Memory B cell (primary cell): ENCODE data around the gene TBCK.

ENCODE experiments used
- ATAC-seq: fragments of 150-1000 bp; cut with Tn5 transposase; 2 replicates; pipeline ENCODE4 v1.10.0; 2021; ENCODE audit warnings: low read depth, mild to moderate bottlenecking, moderate library complexity
- DNase-seq, 2 donors: peaks; one replicate each; pipeline ENCODE4 v3.0.0; 2022; ENCODE audit warnings: low spot score in 2 of 2
- H3K27ac Mint-ChIP-seq: one replicate; pipeline ENCODE4 v1.8.0; 2022; ENCODE audit warnings: mild to moderate bottlenecking, moderate library complexity, mixed read lengths
- H3K27me3 Mint-ChIP-seq: one replicate; pipeline ENCODE4 v1.8.0; 2022; ENCODE audit warnings: mixed read lengths
- H3K36me3 Mint-ChIP-seq: one replicate; pipeline ENCODE4 v1.8.0; 2022; ENCODE audit warnings: mild to moderate bottlenecking, mixed read lengths
- H3K4me1 Mint-ChIP-seq: one replicate; pipeline ENCODE4 v1.8.0; 2022; ENCODE audit warnings: mixed read lengths
- H3K4me3 Mint-ChIP-seq: one replicate; pipeline ENCODE4 v1.8.0; 2022; ENCODE audit warnings: mild to moderate bottlenecking, moderate library complexity, mixed read lengths
- H3K9me3 Mint-ChIP-seq: one replicate; pipeline ENCODE4 v1.8.0; 2022; ENCODE audit warnings: mixed read lengths

Gene TBCK

GRCh38 chr4:106287353-106287969 is 28.5 kb downstream of the TBCK start:
- H3K9me3 Mint-ChIP-seq = no peaks in the 10 kb centered on the region
- H3K4me3 Mint-ChIP-seq = no peak overlapping the region
- H3K36me3 Mint-ChIP-seq = peaks cover 23% of the 10 kb centered on the region
- H3K27ac Mint-ChIP-seq = no peak overlapping the region
- DNase-seq (no peak), ATAC-seq (no peak)
- H3K4me1 Mint-ChIP-seq = no peaks in the 10 kb centered on the region
- no peaks in the 10 kb centered on the region for H3K27me3 Mint-ChIP-seq

- no peak overlapping the region for H3K27ac Mint-ChIP-seq
- H3K9me3 Mint-ChIP-seq = peaks cover under 1% of the 10 kb centered on the region
- H3K27me3 Mint-ChIP-seq = no peaks in the 10 kb centered on the region
- ATAC-seq (no peak), DNase-seq (no peak)
- no peak overlapping the region for H3K4me3 Mint-ChIP-seq
- no peaks in the 10 kb centered on the region for H3K4me1 Mint-ChIP-seq
- peaks cover 28% of the 10 kb centered on the region for H3K36me3 Mint-ChIP-seq
Observed at GRCh38 chr4:106286611-106287010, 29.4 kb downstream of the TBCK start.

- H3K9me3 Mint-ChIP-seq = peaks cover 3% of the 10 kb centered on the region
- no peak for DNase-seq
- peaks cover 27% of the 10 kb centered on the region for H3K36me3 Mint-ChIP-seq
- no peaks in the 10 kb centered on the region for H3K27me3 Mint-ChIP-seq
- H3K4me3 Mint-ChIP-seq = no peak overlapping the region
- H3K27ac Mint-ChIP-seq = no peak overlapping the region
- H3K4me1 Mint-ChIP-seq = peaks cover 3% of the 10 kb centered on the region
- ATAC-seq = no peak
Observed at GRCh38 chr4:106284227-106284626, 31.8 kb downstream of the TBCK start.

DNA sequence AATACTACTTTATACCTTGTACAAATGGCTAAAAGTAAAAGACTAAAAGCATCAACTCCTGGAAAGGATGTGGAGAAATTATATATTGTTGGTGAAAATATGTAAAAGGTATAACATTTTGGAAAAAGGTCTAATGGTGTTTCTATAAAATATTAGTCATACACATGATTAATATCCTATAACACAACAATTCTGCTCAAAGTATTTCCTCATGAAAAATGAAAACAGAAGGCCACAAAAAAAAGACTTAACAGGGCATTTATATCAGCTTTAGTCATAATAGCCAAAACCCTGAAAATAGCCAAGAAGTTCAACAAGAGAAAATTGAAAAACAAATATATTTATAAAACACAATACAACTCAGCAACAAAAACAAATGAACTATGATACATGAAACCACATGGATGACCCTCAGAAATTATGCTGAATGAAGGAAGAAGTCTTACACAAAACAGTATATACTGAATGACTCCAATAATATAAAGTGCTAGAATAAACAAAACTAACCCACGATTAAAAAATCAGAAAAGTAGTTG is 38.8 kb downstream of the TBCK start:
- peaks cover 3% of the 10 kb centered on the region for H3K9me3 Mint-ChIP-seq
- H3K27ac Mint-ChIP-seq = no peak overlapping the region
- H3K4me1 Mint-ChIP-seq = peaks cover 3% of the 10 kb centered on the region
- DNase-seq (no peak), ATAC-seq (no peak)
- no peak overlapping the region for H3K4me3 Mint-ChIP-seq
- H3K27me3 Mint-ChIP-seq = no peaks in the 10 kb centered on the region
- peaks cover 14% of the 10 kb centered on the region for H3K36me3 Mint-ChIP-seq

GRCh38 chr4:106273831-106274230 is 42.2 kb downstream of the TBCK start:
- Mint-ChIP-seq H3K27me3 (no peaks in the 10 kb centered on the region), H3K4me3 (no peak overlapping the region), H3K9me3 (no peaks in the 10 kb centered on the region), H3K4me1 (peaks cover 2% of the 10 kb centered on the region), H3K36me3 (peaks cover 9% of the 10 kb centered on the region), H3K27ac (no peak overlapping the region)
- no peak for DNase-seq
- no peak for ATAC-seq

DNA sequence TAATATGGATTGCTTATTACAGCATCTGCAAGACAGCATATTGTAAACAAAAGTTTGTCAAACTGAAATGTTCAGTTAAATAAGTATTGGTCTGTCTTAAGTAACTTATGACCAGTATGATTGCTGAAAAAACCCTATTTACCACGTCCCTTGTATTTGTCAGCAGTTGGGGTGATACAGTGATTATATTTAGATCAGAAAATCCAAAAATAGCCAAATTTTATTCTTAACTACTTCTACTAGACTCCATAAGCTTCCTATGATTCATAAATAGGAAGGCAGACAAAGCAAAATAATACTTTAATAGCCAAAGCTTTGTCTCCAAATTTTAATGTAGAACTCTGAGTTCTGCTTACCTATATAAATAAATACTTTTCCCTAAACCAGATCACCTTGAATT is 45.3 kb downstream of the TBCK start:
- H3K4me3 Mint-ChIP-seq = no peak overlapping the region
- H3K9me3 Mint-ChIP-seq = no peaks in the 10 kb centered on the region
- peaks cover 2% of the 10 kb centered on the region for H3K4me1 Mint-ChIP-seq
- H3K27ac Mint-ChIP-seq = no peak overlapping the region
- peaks cover 10% of the 10 kb centered on the region for H3K36me3 Mint-ChIP-seq
- ATAC-seq (no peak), DNase-seq (no peak)
- no peaks in the 10 kb centered on the region for H3K27me3 Mint-ChIP-seq

- Mint-ChIP-seq H3K27ac (no peak overlapping the region), H3K4me3 (no peak overlapping the region)
- no peak for ATAC-seq
Observed at GRCh38 chr4:106269711-106270110, 46.3 kb downstream of the TBCK start.

DNA sequence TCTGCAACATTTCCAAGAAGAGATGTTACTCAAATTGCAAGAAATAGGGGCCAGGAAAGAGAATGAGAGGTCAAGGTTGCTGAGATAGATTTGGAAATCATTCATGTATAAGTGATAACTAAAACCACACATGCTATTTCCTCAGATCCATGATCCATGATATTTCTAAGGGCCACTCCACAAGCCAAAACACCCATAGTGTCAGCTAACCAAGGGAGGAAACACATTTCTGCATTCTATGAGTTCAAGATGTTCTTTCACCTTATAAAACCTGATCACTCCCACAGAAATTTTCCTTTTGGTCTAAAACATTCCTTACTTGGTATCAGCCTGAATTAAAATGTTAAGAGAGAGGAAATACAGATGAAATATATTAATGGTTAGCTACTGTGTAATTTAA is 47.2 kb downstream of the TBCK start:
- H3K4me3 Mint-ChIP-seq = no peak overlapping the region
- H3K27me3 Mint-ChIP-seq = no peaks in the 10 kb centered on the region
- H3K27ac Mint-ChIP-seq = no peak overlapping the region
- peaks cover 10% of the 10 kb centered on the region for H3K36me3 Mint-ChIP-seq
- no peaks in the 10 kb centered on the region for H3K9me3 Mint-ChIP-seq
- ATAC-seq = no peak
- DNase-seq = no peak
- H3K4me1 Mint-ChIP-seq = peaks cover 6% of the 10 kb centered on the region

More at GRCh38 chr4:106269711-106270110, 46.3 kb downstream of the TBCK start:
- Mint-ChIP-seq H3K4me1 (peaks cover 2% of the 10 kb centered on the region), H3K36me3 (peaks cover 10% of the 10 kb centered on the region), H3K9me3 (no peaks in the 10 kb centered on the region), H3K27me3 (no peaks in the 10 kb centered on the region)
- DNase-seq = no peak

- DNase-seq = no peak
- H3K36me3 Mint-ChIP-seq = peaks cover 11% of the 10 kb centered on the region
- no peaks in the 10 kb centered on the region for H3K27me3 Mint-ChIP-seq
- no peak overlapping the region for H3K27ac Mint-ChIP-seq
- peaks cover 8% of the 10 kb centered on the region for H3K4me1 Mint-ChIP-seq
- ATAC-seq = no peak
- no peaks in the 10 kb centered on the region for H3K9me3 Mint-ChIP-seq
- H3K4me3 Mint-ChIP-seq = no peak overlapping the region
Observed at GRCh38 chr4:106266201-106266600, 49.8 kb downstream of the TBCK start.

GRCh38 chr4:106264331-106264728 is 51.7 kb downstream of the TBCK start:
- Mint-ChIP-seq H3K4me1 (peaks cover 6% of the 10 kb centered on the region), H3K36me3 (peaks cover 10% of the 10 kb centered on the region), H3K27ac (no peak overlapping the region), H3K27me3 (no peaks in the 10 kb centered on the region), H3K4me3 (no peak overlapping the region), H3K9me3 (no peaks in the 10 kb centered on the region)
- DNase-seq (no peak), ATAC-seq (no peak)

DNA sequence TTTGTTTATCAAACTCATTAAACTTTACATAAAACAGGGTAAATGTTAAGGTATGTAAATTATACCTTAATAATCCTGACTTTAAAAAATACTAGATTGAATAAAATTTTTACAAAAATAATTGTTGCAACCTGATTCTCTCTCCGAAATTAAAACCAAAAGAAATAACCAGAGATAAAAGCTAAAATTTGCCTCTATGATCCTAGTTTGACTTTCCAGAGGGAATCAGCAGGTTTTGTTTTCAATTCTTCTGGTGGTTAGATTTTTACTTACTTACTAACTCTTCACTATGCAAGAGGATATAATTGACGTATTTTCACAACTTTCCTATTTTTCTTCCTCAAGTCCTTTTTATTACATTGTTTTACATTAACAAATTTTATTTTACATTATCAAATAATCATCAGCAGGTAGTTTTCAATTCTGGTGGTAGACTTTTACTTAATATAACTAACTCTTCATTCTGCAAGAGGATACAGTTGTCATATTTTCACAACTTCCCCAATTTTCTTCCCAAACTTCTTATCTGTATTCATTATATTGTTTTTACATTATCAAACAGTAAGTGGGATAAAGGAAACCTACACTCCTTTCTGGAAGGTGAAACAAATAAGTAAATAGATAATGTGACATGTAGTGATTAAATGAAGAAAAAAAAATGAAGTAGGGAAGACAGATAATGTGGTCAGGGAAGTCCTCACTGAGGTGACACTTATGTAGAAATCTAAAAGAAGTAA is 52.2 kb downstream of the TBCK start:
- no peak overlapping the region for H3K27ac Mint-ChIP-seq
- no peaks in the 10 kb centered on the region for H3K27me3 Mint-ChIP-seq
- H3K36me3 Mint-ChIP-seq = peaks cover 10% of the 10 kb centered on the region
- H3K4me3 Mint-ChIP-seq = no peak overlapping the region
- peaks cover 6% of the 10 kb centered on the region for H3K4me1 Mint-ChIP-seq
- no peaks in the 10 kb centered on the region for H3K9me3 Mint-ChIP-seq
- DNase-seq (no peak), ATAC-seq (no peak)

DNA sequence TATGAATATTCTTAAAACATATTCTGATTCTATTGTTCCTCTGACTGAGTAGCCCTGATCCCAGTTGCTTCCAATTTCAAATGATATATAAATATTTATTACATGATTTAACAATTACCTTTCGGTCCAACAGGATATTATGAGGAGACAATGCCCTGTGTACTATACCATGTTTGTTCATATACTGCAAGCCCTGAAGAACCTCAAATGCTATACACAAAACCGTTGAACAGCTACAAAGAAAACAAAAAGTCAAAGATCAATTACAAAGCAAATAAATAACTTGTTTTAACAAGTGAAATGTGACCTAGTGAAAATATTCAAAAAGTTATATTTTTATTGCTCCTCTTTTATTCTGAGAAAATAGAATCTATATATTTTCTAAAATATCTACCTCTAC is 54.0 kb downstream of the TBCK start:
- H3K27ac Mint-ChIP-seq = no peak overlapping the region
- DNase-seq = no peak

GRCh38 chr4:106258145-106259045 is 57.6 kb downstream of the TBCK start:
- no peak overlapping the region for H3K27ac Mint-ChIP-seq
- DNase-seq = no peak
- no peaks in the 10 kb centered on the region for H3K27me3 Mint-ChIP-seq

More for the DNA sequence above, 54.0 kb downstream of the TBCK start:
- H3K4me1 Mint-ChIP-seq = peaks cover 6% of the 10 kb centered on the region
- ATAC-seq = no peak
- no peaks in the 10 kb centered on the region for H3K27me3 Mint-ChIP-seq
- H3K36me3 Mint-ChIP-seq = peaks cover 13% of the 10 kb centered on the region
- no peaks in the 10 kb centered on the region for H3K9me3 Mint-ChIP-seq
- H3K4me3 Mint-ChIP-seq = no peak overlapping the region

DNA sequence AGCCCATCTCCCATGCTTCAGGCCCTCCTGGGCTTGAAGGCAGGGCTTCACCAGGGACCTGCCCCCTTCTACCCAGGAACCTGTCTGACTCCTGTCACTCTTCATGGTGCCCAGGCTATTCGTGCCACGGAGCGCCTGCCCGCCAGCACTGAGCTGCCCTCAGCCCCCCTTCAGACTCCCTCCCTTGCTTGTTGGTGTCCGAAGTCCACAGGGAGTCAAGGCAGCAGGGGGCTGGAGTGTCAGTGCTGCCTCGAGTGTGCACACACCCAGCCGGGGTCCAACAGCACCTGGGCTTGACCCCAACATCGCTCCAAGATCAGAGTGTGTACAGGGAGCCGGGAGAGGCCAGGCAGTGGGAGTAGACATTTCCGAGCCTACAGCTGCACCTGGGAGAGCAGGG is 59.8 kb downstream of the TBCK start:
- Mint-ChIP-seq H3K4me3 (no peak overlapping the region), H3K27ac (no peak overlapping the region), H3K4me1 (no peaks in the 10 kb centered on the region), H3K36me3 (peaks cover 11% of the 10 kb centered on the region), H3K9me3 (no peaks in the 10 kb centered on the region), H3K27me3 (no peaks in the 10 kb centered on the region)
- ATAC-seq (no peak), DNase-seq (no peak)

More at GRCh38 chr4:106258145-106259045, 57.6 kb downstream of the TBCK start:
- no peak overlapping the region for H3K4me3 Mint-ChIP-seq
- no peaks in the 10 kb centered on the region for H3K9me3 Mint-ChIP-seq
- H3K36me3 Mint-ChIP-seq = peaks cover 7% of the 10 kb centered on the region
- peaks cover 2% of the 10 kb centered on the region for H3K4me1 Mint-ChIP-seq
- no peak for ATAC-seq
